WTC11 (cell line): ENCODE results near the gene RPS27. TPM values are rescaled to one million over a fixed set of nuclear protein-coding genes. Genes with fewer than 3 reads are reported as not detected.

Source experiments
- ATAC-seq: fragments of 200-7000 bp; cut with Tn5 transposase; 2 replicates; pipeline ENCODE4 v1.10.0; 2021; ENCODE audit warnings: mild to moderate bottlenecking, moderate library complexity
- CTCF ChIA-PET: fragments of 300-600 bp; sonication (Branson Sonifier 250); formaldehyde crosslinking; loops from one replicate; lab custom pipeline; 2021; ENCODE audit warnings: antibody characterized with exemption; lab: Charles Lee
- POLR2A ChIA-PET: fragments of 350-600 bp; sonication (Branson Sonifier 250); formaldehyde crosslinking; loops from one replicate; lab custom pipeline; 2021; ENCODE audit warnings: antibody characterized with exemption; lab: Charles Lee
- DNase-seq: peaks from one replicate; pipeline ENCODE4 v3.0.0; 2021; ENCODE audit warnings: low spot score
- H3K27ac Mint-ChIP-seq: 2 replicates; pipeline ENCODE4 v1.8.0; 2021; ENCODE audit warnings: mixed read lengths
- H3K27me3 Mint-ChIP-seq: 2 replicates; pipeline ENCODE4 v1.8.0; 2021; ENCODE audit warnings: low read depth, mild to moderate bottlenecking, moderate library complexity, mixed read lengths
- H3K36me3 Mint-ChIP-seq: 2 replicates; pipeline ENCODE4 v1.8.0; 2021; ENCODE audit warnings: mixed read lengths
- H3K4me1 Mint-ChIP-seq: 2 replicates; pipeline ENCODE4 v1.8.0; 2022; ENCODE audit warnings: mixed read lengths
- H3K4me3 Mint-ChIP-seq: 2 replicates; pipeline ENCODE4 v1.8.0; 2021; ENCODE audit warnings: mild to moderate bottlenecking, moderate library complexity, mixed read lengths
- H3K9me3 Mint-ChIP-seq: 2 replicates; pipeline ENCODE4 v1.8.0; 2021; ENCODE audit warnings: mixed read lengths
- ATF2 ChIP-seq: sonication (generic); formaldehyde crosslinking; IDR thresholded peaks from 2 replicates; pipeline ENCODE4 v1.8.1; 2022; ENCODE audit warnings: low read depth, missing genetic modification reagents, borderline replicate concordance
- CDX4 ChIP-seq: fragments of 250-450 bp; sonication (Bioruptor Pico); IDR thresholded peaks from 2 replicates; pipeline ENCODE4 v1.9.0; 2021; ENCODE audit warnings: moderate library complexity, mild to moderate bottlenecking, inconsistent platforms, borderline replicate concordance
- E2F1 ChIP-seq: sonication (generic); formaldehyde crosslinking; IDR thresholded peaks from 2 replicates; pipeline ENCODE4 v1.8.0; 2022; ENCODE audit warnings: mild to moderate bottlenecking, missing genetic modification reagents
- HMGXB4 ChIP-seq: sonication (generic); formaldehyde crosslinking; IDR thresholded peaks from 2 replicates; pipeline ENCODE4 v1.8.1; 2023; ENCODE audit warnings: mild to moderate bottlenecking, moderate library complexity, missing genetic modification reagents
- TP53 ChIP-seq: sonication (generic); formaldehyde crosslinking; IDR thresholded peaks from 2 replicates; pipeline ENCODE4 v1.8.1; 2023; ENCODE audit warnings: mild to moderate bottlenecking, missing genetic modification reagents
- total RNA-seq: library from RNA; stranded (reverse); gene quantifications from 3 replicates; pipeline ENCODE4 v1.2.3, GENCODE V29; 2021
- TF ChIP-seq, protein P1 (sequence below): sonication (generic); formaldehyde crosslinking; IDR thresholded peaks from 2 replicates; pipeline ENCODE4 v1.8.1; 2023; ENCODE audit warnings: mild to moderate bottlenecking, missing genetic modification reagents, moderate library complexity
- TF ChIP-seq, protein P2 (sequence below): sonication (generic); formaldehyde crosslinking; IDR thresholded peaks from 2 replicates; pipeline ENCODE4 v1.8.0; 2023; ENCODE audit warnings: missing genetic modification reagents
- TF ChIP-seq, protein P3 (sequence below): sonication (generic); formaldehyde crosslinking; IDR thresholded peaks from 2 replicates; pipeline ENCODE4 v1.8.1; 2022; ENCODE audit warnings: mild to moderate bottlenecking, moderate library complexity, missing genetic modification reagents
- TF ChIP-seq, protein P4 (sequence below): fragments of 200-600 bp; IDR thresholded peaks from 2 replicates; pipeline ENCODE4 v1.8.0; 2022; ENCODE audit warnings: antibody characterized with exemption
- TF ChIP-seq, protein P5 (sequence below): sonication (generic); formaldehyde crosslinking; IDR thresholded peaks from 2 replicates; pipeline ENCODE4 v1.8.1; 2023; ENCODE audit warnings: mild to moderate bottlenecking, missing genetic modification reagents

RPS27 gene
- total RNA-seq, 1 experiment from 2014 or later: 2,141 TPM

- TF ChIP-seq, protein P1, sequence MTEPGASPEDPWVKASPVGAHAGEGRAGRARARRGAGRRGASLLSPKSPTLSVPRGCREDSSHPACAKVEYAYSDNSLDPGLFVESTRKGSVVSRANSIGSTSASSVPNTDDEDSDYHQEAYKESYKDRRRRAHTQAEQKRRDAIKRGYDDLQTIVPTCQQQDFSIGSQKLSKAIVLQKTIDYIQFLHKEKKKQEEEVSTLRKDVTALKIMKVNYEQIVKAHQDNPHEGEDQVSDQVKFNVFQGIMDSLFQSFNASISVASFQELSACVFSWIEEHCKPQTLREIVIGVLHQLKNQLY: no peak
- TF ChIP-seq CDX4 (CRISPR knock-in tag) (no peak), E2F1 (CRISPR knock-in tag) (no peak), ATF2 (no peak)
- TF ChIP-seq, protein P2, sequence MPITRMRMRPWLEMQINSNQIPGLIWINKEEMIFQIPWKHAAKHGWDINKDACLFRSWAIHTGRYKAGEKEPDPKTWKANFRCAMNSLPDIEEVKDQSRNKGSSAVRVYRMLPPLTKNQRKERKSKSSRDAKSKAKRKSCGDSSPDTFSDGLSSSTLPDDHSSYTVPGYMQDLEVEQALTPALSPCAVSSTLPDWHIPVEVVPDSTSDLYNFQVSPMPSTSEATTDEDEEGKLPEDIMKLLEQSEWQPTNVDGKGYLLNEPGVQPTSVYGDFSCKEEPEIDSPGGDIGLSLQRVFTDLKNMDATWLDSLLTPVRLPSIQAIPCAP (CRISPR knock-in tag): no peak
- TF ChIP-seq, protein P3, sequence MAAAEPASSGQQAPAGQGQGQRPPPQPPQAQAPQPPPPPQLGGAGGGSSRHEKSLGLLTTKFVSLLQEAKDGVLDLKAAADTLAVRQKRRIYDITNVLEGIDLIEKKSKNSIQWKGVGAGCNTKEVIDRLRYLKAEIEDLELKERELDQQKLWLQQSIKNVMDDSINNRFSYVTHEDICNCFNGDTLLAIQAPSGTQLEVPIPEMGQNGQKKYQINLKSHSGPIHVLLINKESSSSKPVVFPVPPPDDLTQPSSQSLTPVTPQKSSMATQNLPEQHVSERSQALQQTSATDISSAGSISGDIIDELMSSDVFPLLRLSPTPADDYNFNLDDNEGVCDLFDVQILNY (CRISPR knock-in tag): no peak
These were observed 22.6 kb upstream of the RPS27 start (continued) for GRCh38 chr1:153968000-153968363.

DNA sequence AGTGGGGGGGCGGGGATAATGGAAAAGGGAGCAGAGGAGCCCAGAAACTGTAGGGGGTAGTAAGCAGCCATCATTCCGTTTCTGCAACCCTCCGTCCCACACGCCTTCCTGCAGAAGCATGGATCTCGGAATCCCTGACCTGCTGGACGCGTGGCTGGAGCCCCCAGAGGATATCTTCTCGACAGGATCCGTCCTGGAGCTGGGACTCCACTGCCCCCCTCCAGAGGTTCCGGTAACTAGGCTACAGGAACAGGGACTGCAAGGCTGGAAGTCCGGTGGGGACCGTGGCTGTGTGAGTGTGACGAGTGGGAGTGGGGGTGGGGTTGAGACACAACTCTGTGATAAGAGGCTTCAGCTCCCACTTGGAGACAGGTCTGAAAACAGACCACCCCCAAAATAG, 22.2 kb upstream of the RPS27 start:
- H3K27me3 Mint-ChIP-seq: no peaks in the 10 kb centered on the region
- H3K9me3 Mint-ChIP-seq: peaks cover 5% of the 10 kb centered on the region
- TF ChIP-seq TP53 (CRISPR knock-in tag): no peak
- TF ChIP-seq, all 79 proteins: peak for 0
- peaks cover 9% of the 10 kb centered on the region for H3K36me3 Mint-ChIP-seq
- DNase-seq (no peak), ATAC-seq (no peak)
- ChIA-PET POLR2A (interaction anchor here (0.6 to 4.4 kb wide), 6 partner anchors 9 to 46 kb away, joined by 3 to 55 read pairs (median 22); partner anchors contain the start of genes CRTC2, DENND4B, GATAD2B and JTB), CTCF (interaction anchor here (1.9 to 2.9 kb wide), 3 partner anchors 17 to 271 kb away, joined by 4 to 28 read pairs (median 21); partner anchors contain the start of genes DENND4B and RAB13)
- peaks cover 26% of the 10 kb centered on the region for H3K4me1 Mint-ChIP-seq
- peak overlapping the region; percentile 80 for H3K4me3 Mint-ChIP-seq
- H3K27ac Mint-ChIP-seq: no peak overlapping the region

DNA sequence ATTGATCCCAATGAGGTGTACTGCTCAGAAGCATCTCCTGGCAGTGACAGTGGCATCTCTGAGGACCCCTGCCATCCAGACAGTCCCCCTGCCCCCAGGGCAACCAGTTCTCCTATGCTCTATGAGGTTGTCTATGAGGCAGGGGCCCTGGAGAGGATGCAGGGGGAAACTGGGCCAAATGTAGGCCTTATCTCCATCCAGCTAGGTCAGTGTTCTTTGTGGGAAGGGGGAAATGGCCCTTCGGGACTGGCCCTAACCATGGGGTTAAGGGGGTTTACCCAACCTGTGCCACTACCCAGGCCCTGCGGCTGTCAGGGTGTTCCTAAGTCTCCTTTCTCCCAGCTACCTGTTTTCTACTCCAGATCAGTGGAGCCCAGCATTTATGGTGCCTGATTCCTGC, 21.6 kb upstream of the RPS27 start:
- peaks cover 27% of the 10 kb centered on the region for H3K4me1 Mint-ChIP-seq
- DNase-seq: no peak
- TF ChIP-seq, protein P4, sequence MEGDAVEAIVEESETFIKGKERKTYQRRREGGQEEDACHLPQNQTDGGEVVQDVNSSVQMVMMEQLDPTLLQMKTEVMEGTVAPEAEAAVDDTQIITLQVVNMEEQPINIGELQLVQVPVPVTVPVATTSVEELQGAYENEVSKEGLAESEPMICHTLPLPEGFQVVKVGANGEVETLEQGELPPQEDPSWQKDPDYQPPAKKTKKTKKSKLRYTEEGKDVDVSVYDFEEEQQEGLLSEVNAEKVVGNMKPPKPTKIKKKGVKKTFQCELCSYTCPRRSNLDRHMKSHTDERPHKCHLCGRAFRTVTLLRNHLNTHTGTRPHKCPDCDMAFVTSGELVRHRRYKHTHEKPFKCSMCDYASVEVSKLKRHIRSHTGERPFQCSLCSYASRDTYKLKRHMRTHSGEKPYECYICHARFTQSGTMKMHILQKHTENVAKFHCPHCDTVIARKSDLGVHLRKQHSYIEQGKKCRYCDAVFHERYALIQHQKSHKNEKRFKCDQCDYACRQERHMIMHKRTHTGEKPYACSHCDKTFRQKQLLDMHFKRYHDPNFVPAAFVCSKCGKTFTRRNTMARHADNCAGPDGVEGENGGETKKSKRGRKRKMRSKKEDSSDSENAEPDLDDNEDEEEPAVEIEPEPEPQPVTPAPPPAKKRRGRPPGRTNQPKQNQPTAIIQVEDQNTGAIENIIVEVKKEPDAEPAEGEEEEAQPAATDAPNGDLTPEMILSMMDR: no peak
- TF ChIP-seq HMGXB4 (CRISPR knock-in tag): no peak
- TF ChIP-seq, protein P5, sequence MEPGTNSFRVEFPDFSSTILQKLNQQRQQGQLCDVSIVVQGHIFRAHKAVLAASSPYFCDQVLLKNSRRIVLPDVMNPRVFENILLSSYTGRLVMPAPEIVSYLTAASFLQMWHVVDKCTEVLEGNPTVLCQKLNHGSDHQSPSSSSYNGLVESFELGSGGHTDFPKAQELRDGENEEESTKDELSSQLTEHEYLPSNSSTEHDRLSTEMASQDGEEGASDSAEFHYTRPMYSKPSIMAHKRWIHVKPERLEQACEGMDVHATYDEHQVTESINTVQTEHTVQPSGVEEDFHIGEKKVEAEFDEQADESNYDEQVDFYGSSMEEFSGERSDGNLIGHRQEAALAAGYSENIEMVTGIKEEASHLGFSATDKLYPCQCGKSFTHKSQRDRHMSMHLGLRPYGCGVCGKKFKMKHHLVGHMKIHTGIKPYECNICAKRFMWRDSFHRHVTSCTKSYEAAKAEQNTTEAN (CRISPR knock-in tag): no peak
- ChIA-PET CTCF (interaction anchor here (2.9 kb wide), 1 partner anchor 17 kb away, joined by 28 read pairs; the partner anchor contains the start of gene RAB13), POLR2A (interaction anchor here (0.6 to 4.4 kb wide), 2 partner anchors 9 to 10 kb away, joined by 3 to 55 read pairs; partner anchors contain the start of genes CRTC2 and JTB)
- peaks cover 5% of the 10 kb centered on the region for H3K9me3 Mint-ChIP-seq
- ATAC-seq: no peak
- H3K36me3 Mint-ChIP-seq: peaks cover 15% of the 10 kb centered on the region
- H3K4me3 Mint-ChIP-seq: peak overlapping the region; percentile 80
- H3K27ac Mint-ChIP-seq: no peak overlapping the region
- no peaks in the 10 kb centered on the region for H3K27me3 Mint-ChIP-seq
